HG02678 (cell line): ENCODE measurements around the gene RGL3.
"Not testable (repeated sequence)": the region's sequence is repeated elsewhere in the genome, so short reads cannot be mapped to it uniquely, and the experiment has no call there.

Experiments
- ATAC-seq: cut with Tn5 transposase; IDR thresholded peaks from one replicate; pipeline ENCODE4 v1.9.1; 2021; ENCODE audit warnings: mild to moderate bottlenecking, moderate library complexity; ENCODE audit not compliant: unreplicated experiment

Gene RGL3

GRCh38 chr19:11418549-11419506 is at the start of gene RGL3:
RGL3 (minus strand) TSS chr19:11419314; CDS start chr19:11419278, 36 bp downstream.
- no peak for ATAC-seq

GRCh38 chr19:11468266-11468845 is 49.2 kb upstream of the RGL3 start:
- ATAC-seq: not testable (repeated sequence)

- no peak for ATAC-seq
Measured at GRCh38 chr19:11465600-11465999, 46.5 kb upstream of the RGL3 start.

- ATAC-seq: no peak
Measured at GRCh38 chr19:11464333-11465265, 45.5 kb upstream of the RGL3 start.

- ATAC-seq: no peak
Measured at GRCh38 chr19:11463391-11463790, 44.3 kb upstream of the RGL3 start.

GRCh38 chr19:11461453-11461852 is 42.3 kb upstream of the RGL3 start:
- no peak for ATAC-seq

GRCh38 chr19:11460207-11460606 is 41.1 kb upstream of the RGL3 start:
- no peak for ATAC-seq

GRCh38 chr19:11458912-11459311 is 39.8 kb upstream of the RGL3 start:
- not testable (repeated sequence) for ATAC-seq

GRCh38 chr19:11458236-11458900 is 39.3 kb upstream of the RGL3 start:
- ATAC-seq: no peak

GRCh38 chr19:11457831-11458230 is 38.7 kb upstream of the RGL3 start:
- no peak for ATAC-seq

GRCh38 chr19:11457115-11457514 is 38.0 kb upstream of the RGL3 start:
- ATAC-seq: no peak

GRCh38 chr19:11456659-11457058 is 37.5 kb upstream of the RGL3 start:
- no peak for ATAC-seq

- not testable (repeated sequence) for ATAC-seq
Measured at GRCh38 chr19:11455233-11455554, 36.1 kb upstream of the RGL3 start.

- ATAC-seq: no peak
Measured at GRCh38 chr19:11453468-11454341, 34.6 kb upstream of the RGL3 start.

GRCh38 chr19:11452620-11453310 is 33.7 kb upstream of the RGL3 start:
- no peak for ATAC-seq

- ATAC-seq: no peak
Measured at GRCh38 chr19:11451871-11452619, 32.9 kb upstream of the RGL3 start.

- ATAC-seq: no peak
Measured at GRCh38 chr19:11451327-11451870, 32.3 kb upstream of the RGL3 start.
